Endothelial cell of umbilical vein (primary cell): ENCODE measurements around the gene CPT1A. TPM values are rescaled to one million over a fixed set of nuclear protein-coding genes. Genes with fewer than 3 reads are reported as not detected.

Experiments used
- BruUV-seq: library from RNA; stranded (reverse); fragments of 400-500 nt; replicated peaks from 2 replicates; lab custom pipeline; 2021; lab: Mats Ljungman, UMichigan
- CTCF ChIA-PET: fragments of 300-600, 350-600 bp; sonication (Branson Sonifier 250); formaldehyde crosslinking; loops from one replicate; lab custom pipeline; 2021; ENCODE audit warnings: antibody characterized with exemption, inconsistent platforms; lab: Charles Lee
- POLR2A ChIA-PET: fragments of 300-600, 350-600 bp; sonication (Branson Sonifier 250); formaldehyde crosslinking; loops from one replicate; lab custom pipeline; 2021; ENCODE audit warnings: antibody characterized with exemption, inconsistent platforms; lab: Charles Lee
- DNase-seq: peaks from one replicate; pipeline ENCODE4 v3.0.0-alpha.2; 2011; ENCODE audit warnings: low read depth, low spot score
- FAIRE-seq: peaks from 2 replicates; lab custom pipeline; 2011; peaks lifted over from hg19 to GRCh38; lab: Jason Lieb, UNC
- H2AFZ ChIP-seq: 2 replicates; pipeline ENCODE4 v1.6.0; 2012; ENCODE audit warnings: low read depth, low read length, control low read depth, inconsistent platforms
- H3K27ac ChIP-seq: 2 replicates; pipeline ENCODE4 v1.5.1; 2011; ENCODE audit warnings: low read depth, mild to moderate bottlenecking, control low read depth, low read length, moderate library complexity; ENCODE audit not compliant: insufficient read depth
- H3K27me3 ChIP-seq, 2 experiments: 2 replicates each; pipeline versions ENCODE4 v1.6.0 to v1.6.1; 2011; ENCODE audit warnings: low read length in 2 of 2, mixed read lengths in 1 of 2; ENCODE audit not compliant: control insufficient read depth in 2 of 2, insufficient read depth in 2 of 2
- H3K36me3 ChIP-seq, 2 experiments: 2 replicates in 1 of 2; 3 replicates in 1 of 2; pipeline ENCODE4 v1.5.1; 2011; ENCODE audit warnings: low read length in 2 of 2, mild to moderate bottlenecking in 1 of 2, moderate library complexity in 1 of 2; ENCODE audit not compliant: control insufficient read depth in 2 of 2, insufficient read depth in 2 of 2; ENCODE audit errors: extremely low read depth in 1 of 2
- H3K4me1 ChIP-seq: 3 replicates; pipeline ENCODE4 v1.5.1; 2011; ENCODE audit warnings: mild to moderate bottlenecking, low read length; ENCODE audit not compliant: control insufficient read depth, insufficient read depth; ENCODE audit errors: extremely low read depth
- H3K4me2 ChIP-seq: 2 replicates; pipeline ENCODE4 v1.6.1; 2011; ENCODE audit warnings: low read length, control low read depth, mixed read lengths; ENCODE audit not compliant: insufficient read depth
- H3K4me3 ChIP-seq, 3 experiments: fragments of 200-600 bp in 1 of 3; sonication (generic), shearing (Covaris generic) in 1 of 3; replicated peaks in 1 of 3; 2 replicates each; pipeline ENCODE4 v1.5.1; 2011 to 2016; ENCODE audit warnings: control low read depth in 3 of 3, low read length in 3 of 3, mild to moderate bottlenecking in 2 of 3, inconsistent platforms in 1 of 3, low read depth in 1 of 3, moderate library complexity in 1 of 3; ENCODE audit not compliant: insufficient read depth in 1 of 3
- H3K79me2 ChIP-seq: 2 replicates; pipeline ENCODE4 v1.6.0; 2012; ENCODE audit warnings: low read length, inconsistent platforms; ENCODE audit not compliant: control insufficient read depth, insufficient read depth
- H3K9ac ChIP-seq: replicated peaks from 2 replicates; pipeline ENCODE3; 2011; ENCODE audit warnings: low read length, control low read depth; ENCODE audit not compliant: insufficient read depth; ENCODE audit errors: extremely low read depth
- H3K9me1 ChIP-seq: replicated peaks from 3 replicates; pipeline ENCODE4 v1.6.0; 2011; ENCODE audit warnings: mild to moderate bottlenecking, low read length; ENCODE audit not compliant: control insufficient read depth, insufficient read depth; ENCODE audit errors: extremely low read depth
- H3K9me3 ChIP-seq: replicated peaks from 2 replicates; pipeline ENCODE4 v1.5.1; 2012; ENCODE audit warnings: low read length, inconsistent platforms; ENCODE audit not compliant: control insufficient read depth, insufficient read depth
- H4K20me1 ChIP-seq: replicated peaks from 2 replicates; pipeline ENCODE3; 2011; ENCODE audit warnings: mild to moderate bottlenecking, low read length; ENCODE audit not compliant: control insufficient read depth, insufficient read depth; ENCODE audit errors: extremely low read depth
- CTCF ChIP-seq, 2 donors: IDR thresholded peaks; 1 replicate in 1 of 2; 2 replicates in 1 of 2; pipeline ENCODE4 v1.5.1; 2011; ENCODE audit warnings: low read length in 2 of 2, mild to moderate bottlenecking in 2 of 2, moderate library complexity in 2 of 2, control low read depth in 1 of 2, inconsistent platforms in 1 of 2, low read depth in 1 of 2; ENCODE audit not compliant: insufficient read depth in 1 of 2; ENCODE audit errors: extremely low read depth in 1 of 2
- EZH2 ChIP-seq: IDR thresholded peaks from 2 replicates; pipeline ENCODE4 v1.6.1; 2012; ENCODE audit warnings: borderline replicate concordance, low read depth, mild to moderate bottlenecking, moderate library complexity, low read length, inconsistent platforms; ENCODE audit not compliant: severe bottlenecking
- FOS ChIP-seq: IDR thresholded peaks from 2 replicates; pipeline ENCODE4 v1.6.1; 2011; ENCODE audit warnings: mild to moderate bottlenecking, low read length, moderate library complexity, borderline replicate concordance; ENCODE audit not compliant: insufficient read depth
- GATA2 ChIP-seq: IDR thresholded peaks from 2 replicates; pipeline ENCODE4 v1.7.0; 2011; ENCODE audit warnings: low read depth, mild to moderate bottlenecking, moderate library complexity, mixed read lengths, low read length; ENCODE audit not compliant: insufficient read length, insufficient read depth
- JUN ChIP-seq: IDR thresholded peaks from 2 replicates; pipeline ENCODE4 v1.6.1; 2011; ENCODE audit warnings: borderline replicate concordance, low read depth; ENCODE audit not compliant: insufficient read length, insufficient read depth
- MAX ChIP-seq: IDR thresholded peaks from 2 replicates; pipeline ENCODE4 v1.6.1; 2011; ENCODE audit not compliant: insufficient read depth, insufficient read length
- MYC ChIP-seq: IDR thresholded peaks from one replicate; pipeline ENCODE4 v1.6.1; 2011; ENCODE audit warnings: mild to moderate bottlenecking, low read depth, low read length
- POLR2A ChIP-seq: IDR thresholded peaks from 2 replicates; pipeline ENCODE4 v1.6.1; 2012; ENCODE audit warnings: low read depth, mild to moderate bottlenecking, control low read depth, low read length
- POLR2AphosphoS5 ChIP-seq: IDR thresholded peaks from 2 replicates; pipeline ENCODE4 v1.6.1; 2012; ENCODE audit warnings: low read depth, mild to moderate bottlenecking, control low read depth, low read length, moderate library complexity; ENCODE audit not compliant: insufficient read depth
- dilution Hi-C: fragments of 300-500 bp; cut with MboI; formaldehyde crosslinking; loops from one replicate; pipeline ENCODE4 v1.15.0; 2019; ENCODE audit warnings: low sequenced_read_pairs; ENCODE audit not compliant: extremely low pct_ligation_motif_present
- intact Hi-C: fragments of 100-400 bp; cut with micrococcal nuclease; formaldehyde crosslinking; loops from one replicate; pipeline ENCODE4 v1.10.0; 2022
- polyA plus RNA-seq, 4 experiments: library from polyadenylated mRNA; depleted of rRNA in 3 of 4; stranded (reverse) in 3 of 4; unstranded in 1 of 4; fragments of >200 nt; gene quantifications; 2 replicates each; pipeline versions ENCODE4 v1.2.1 to v1.2.3, GENCODE V29; 2011 to 2012; ENCODE audit warnings: missing spikeins in 1 of 4
- total RNA-seq: library from RNA; stranded (reverse); gene quantifications from 2 replicates; pipeline ENCODE4 v1.2.3, GENCODE V29; 2021

Gene CPT1A
- total and polyA plus RNA-seq, 2 donors (not counting 3 experiments of a cell fraction or from before 2014, with no cell fraction given): 26.3 to 62.1 TPM

DNA sequence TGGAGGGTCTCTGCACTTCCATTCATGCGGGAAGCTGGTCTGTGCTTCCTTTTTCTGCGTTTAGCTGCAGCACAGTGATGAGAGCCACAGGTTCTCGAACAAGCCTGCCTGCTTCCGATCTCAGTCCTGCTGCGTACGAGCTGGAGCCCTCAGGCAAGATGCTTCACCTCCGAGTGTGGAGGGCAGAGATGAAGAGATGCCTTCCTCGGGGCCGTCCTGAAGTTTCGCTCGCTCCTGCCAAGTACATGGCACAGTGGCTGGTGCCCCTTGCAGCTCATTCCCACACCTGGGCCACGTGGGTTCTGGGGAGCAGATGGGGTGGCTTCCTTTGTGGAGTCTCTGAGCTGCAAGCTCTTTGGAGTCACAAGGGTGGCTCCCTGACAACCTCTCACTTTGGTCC is 70.9 kb downstream of the CPT1A start:
- Histone ChIP-seq H3K79me2 (no peaks in the 10 kb centered on the region), H3K4me3 (no peak overlapping the region), H2AFZ (no peak overlapping the region), H4K20me1 (no peaks in the 10 kb centered on the region), H3K9me1 (no peaks in the 10 kb centered on the region), H3K9me3 (no peaks in the 10 kb centered on the region), H3K9ac (no peak overlapping the region), H3K27me3 (no peaks in the 10 kb centered on the region), H3K36me3 (peaks cover 6 to 47% of the 10 kb centered on the region in 2 experiments), H3K27ac (no peak overlapping the region), H3K4me1 (no peaks in the 10 kb centered on the region), H3K4me2 (no peak overlapping the region)
- ChIA-PET CTCF (interaction anchor here (1.1 to 1.8 kb wide), 2 partner anchors 17 to 138 kb away, joined by 3 to 4 read pairs; no protein-coding TSS in a partner anchor), POLR2A (no interaction called here)
- TF ChIP-seq GATA2: no peak
- no peak for TF ChIP-seq EZH2
- no peak for TF ChIP-seq MYC
- TF ChIP-seq FOS: no peak
- no peak for TF ChIP-seq POLR2AphosphoS5
- TF ChIP-seq JUN: no peak
- no peak for TF ChIP-seq POLR2A
- no peak for TF ChIP-seq MAX
- no peak for TF ChIP-seq CTCF (IDR thresholded peaks at IDR 0.05; ENCODE audit: extremely low read depth in 1 of 2, insufficient read depth in 1 of 2, low read depth in 1 of 2, low read length in 2 of 2)
- FAIRE-seq (no peak), DNase-seq (no peak)
- dilution Hi-C loops: no loop called here
- BruUV-seq: no TSS peak
- intact Hi-C loops: no loop called here
